Keratinocyte (primary cell): ENCODE results near the gene SYS1. TPM values are rescaled to one million over a fixed set of nuclear protein-coding genes. Genes with fewer than 3 reads are reported as not detected.

Experiments
- DNase-seq: peaks from one replicate; pipeline ENCODE4 v3.0.0-alpha.2; 2011; ENCODE audit warnings: low read depth, missing footprints, low spot score
- FAIRE-seq: peaks from 2 replicates; lab custom pipeline; 2011; peaks lifted over from hg19 to GRCh38; lab: Jason Lieb, UNC
- H2AFZ ChIP-seq: 2 replicates; pipeline ENCODE4 v1.6.0; 2012; ENCODE audit warnings: low read length, control low read depth, inconsistent platforms; ENCODE audit not compliant: control insufficient read depth
- H3K27ac ChIP-seq: 2 replicates; pipeline ENCODE4 v1.5.1; 2011; ENCODE audit warnings: low read length; ENCODE audit not compliant: control insufficient read depth, insufficient read depth
- H3K27me3 ChIP-seq: 3 replicates; pipeline ENCODE4 v1.6.0; 2011; ENCODE audit warnings: low read length; ENCODE audit not compliant: control insufficient read depth, insufficient read depth; ENCODE audit errors: extremely low read depth
- H3K36me3 ChIP-seq, 2 experiments: 2 replicates in 1 of 2; 3 replicates in 1 of 2; pipeline ENCODE4 v1.5.1; 2011; ENCODE audit warnings: low read length in 2 of 2, mild to moderate bottlenecking in 1 of 2; ENCODE audit not compliant: control insufficient read depth in 2 of 2, insufficient read depth in 2 of 2; ENCODE audit errors: extremely low read depth in 1 of 2
- H3K4me1 ChIP-seq: 3 replicates; pipeline ENCODE4 v1.5.1; 2011; ENCODE audit warnings: low read length; ENCODE audit not compliant: control insufficient read depth, insufficient read depth; ENCODE audit errors: extremely low read depth
- H3K4me2 ChIP-seq: 3 replicates; pipeline ENCODE4 v1.6.0; 2011; ENCODE audit warnings: low read depth, low read length; ENCODE audit not compliant: control insufficient read depth, insufficient read depth; ENCODE audit errors: extremely low read depth
- H3K4me3 ChIP-seq, 3 experiments: fragments of 200-600 bp in 1 of 3; sonication (generic) in 1 of 3; 2 replicates in 2 of 3; 3 replicates in 1 of 3; pipeline ENCODE4 v1.5.1; 2011 to 2016; ENCODE audit warnings: low read length in 3 of 3, mild to moderate bottlenecking in 3 of 3, control low read depth in 2 of 3, inconsistent platforms in 1 of 3, low read depth in 1 of 3, mixed read lengths in 1 of 3, mixed run types in 1 of 3, moderate library complexity in 1 of 3; ENCODE audit not compliant: control insufficient read depth in 2 of 3, insufficient read depth in 2 of 3; ENCODE audit errors: extremely low read depth in 1 of 3
- H3K79me2 ChIP-seq: 2 replicates; pipeline ENCODE4 v1.6.0; 2012; ENCODE audit warnings: low read length; ENCODE audit not compliant: control insufficient read depth, insufficient read depth
- H3K9ac ChIP-seq: 3 replicates; pipeline ENCODE4 v1.6.0; 2011; ENCODE audit warnings: low read length; ENCODE audit not compliant: control insufficient read depth, insufficient read depth; ENCODE audit errors: extremely low read depth
- H3K9me1 ChIP-seq: 3 replicates; pipeline ENCODE4 v1.6.0; 2011; ENCODE audit warnings: low read length; ENCODE audit not compliant: control insufficient read depth, insufficient read depth; ENCODE audit errors: extremely low read depth
- H3K9me3 ChIP-seq: 2 replicates; pipeline ENCODE4 v1.5.1; 2012; ENCODE audit warnings: low read depth, low read length; ENCODE audit not compliant: control insufficient read depth
- H4K20me1 ChIP-seq: 3 replicates; pipeline ENCODE4 v1.6.0; 2011; ENCODE audit warnings: low read length; ENCODE audit not compliant: control insufficient read depth, insufficient read depth; ENCODE audit errors: extremely low read depth
- EZH2 ChIP-seq: IDR thresholded peaks from one replicate; pipeline ENCODE4 v1.6.1; 2012; ENCODE audit warnings: inconsistent platforms, mild to moderate bottlenecking, low read length, moderate library complexity
- dilution Hi-C: fragments of 300-500 bp; cut with MboI; formaldehyde crosslinking; loops from one replicate; pipeline ENCODE4 v1.7.0; 2020; ENCODE audit warnings: low sequenced_read_pairs; ENCODE audit not compliant: extremely low pct_ligation_motif_present
- polyA plus RNA-seq, 5 experiments: library from polyadenylated mRNA; depleted of rRNA in 3 of 5; stranded (reverse) in 3 of 5; stranded (forward) in 1 of 5; unstranded in 1 of 5; fragments of >200 nt; gene quantifications; 1 replicate in 1 of 5; 2 replicates in 3 of 5; 3 replicates in 1 of 5; pipeline versions ENCODE4 v1.2.1 to v1.2.3, GENCODE V29; 2011 to 2012; ENCODE audit warnings: missing spikeins in 2 of 5, low read depth in 1 of 5, low replicate concordance in 1 of 5
- TF ChIP-seq, protein P1 (sequence below), 3 experiments: IDR thresholded peaks in 1 of 3; conservative IDR thresholded peaks in 1 of 3; optimal IDR thresholded peaks in 1 of 3; 2 replicates in 2 of 3; 3 replicates in 1 of 3; pipeline versions ENCODE3 to v1.5.1; 2011; ENCODE audit warnings: low read length in 3 of 3, mild to moderate bottlenecking in 3 of 3, moderate library complexity in 2 of 3, control low read depth in 1 of 3, inconsistent platforms in 1 of 3; ENCODE audit not compliant: insufficient read depth in 2 of 3; ENCODE audit errors: extremely low read depth in 1 of 3

SYS1 gene
- polyA plus RNA-seq, 1 donor (not counting 4 experiments of a cell fraction or from before 2014, with no cell fraction given), result 16.8 TPM

GRCh38 chr20:45325371-45325770, 37.6 kb upstream of the SYS1 start:
- Histone ChIP-seq H3K4me2 (no peak overlapping the region), H3K27ac (no peak overlapping the region), H3K4me1 (no peaks in the 10 kb centered on the region), H3K9me1 (no peaks in the 10 kb centered on the region), H3K9me3 (no peaks in the 10 kb centered on the region), H4K20me1 (peaks cover 2% of the 10 kb centered on the region), H3K4me3 (no peak overlapping the region), H3K36me3 (peaks cover 31 to 33% of the 10 kb centered on the region in 2 experiments), H3K27me3 (no peaks in the 10 kb centered on the region), H2AFZ (no peak overlapping the region), H3K9ac (no peak overlapping the region), H3K79me2 (no peaks in the 10 kb centered on the region)
- dilution Hi-C loops, result no loop called here
- no peak for FAIRE-seq
- no peak for DNase-seq
- no peak for TF ChIP-seq EZH2
- TF ChIP-seq, protein P1, sequence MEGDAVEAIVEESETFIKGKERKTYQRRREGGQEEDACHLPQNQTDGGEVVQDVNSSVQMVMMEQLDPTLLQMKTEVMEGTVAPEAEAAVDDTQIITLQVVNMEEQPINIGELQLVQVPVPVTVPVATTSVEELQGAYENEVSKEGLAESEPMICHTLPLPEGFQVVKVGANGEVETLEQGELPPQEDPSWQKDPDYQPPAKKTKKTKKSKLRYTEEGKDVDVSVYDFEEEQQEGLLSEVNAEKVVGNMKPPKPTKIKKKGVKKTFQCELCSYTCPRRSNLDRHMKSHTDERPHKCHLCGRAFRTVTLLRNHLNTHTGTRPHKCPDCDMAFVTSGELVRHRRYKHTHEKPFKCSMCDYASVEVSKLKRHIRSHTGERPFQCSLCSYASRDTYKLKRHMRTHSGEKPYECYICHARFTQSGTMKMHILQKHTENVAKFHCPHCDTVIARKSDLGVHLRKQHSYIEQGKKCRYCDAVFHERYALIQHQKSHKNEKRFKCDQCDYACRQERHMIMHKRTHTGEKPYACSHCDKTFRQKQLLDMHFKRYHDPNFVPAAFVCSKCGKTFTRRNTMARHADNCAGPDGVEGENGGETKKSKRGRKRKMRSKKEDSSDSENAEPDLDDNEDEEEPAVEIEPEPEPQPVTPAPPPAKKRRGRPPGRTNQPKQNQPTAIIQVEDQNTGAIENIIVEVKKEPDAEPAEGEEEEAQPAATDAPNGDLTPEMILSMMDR (optimal IDR thresholded peaks at IDR 0.05 in 1 of 3, IDR thresholded peaks at IDR 0.05 in 1 of 3, conservative IDR thresholded peaks at IDR 0.05 in 1 of 3; ENCODE audit: extremely low read depth in 1 of 3, insufficient read depth in 2 of 3, low read length in 3 of 3), result no peak

GRCh38 chr20:45328451-45328850, 34.5 kb upstream of the SYS1 start:
- dilution Hi-C loops, result no loop called here
- FAIRE-seq (no peak), DNase-seq (no peak)
- Histone ChIP-seq H3K79me2 (peaks cover 10% of the 10 kb centered on the region), H3K4me1 (no peaks in the 10 kb centered on the region), H3K4me3 (no peak overlapping the region), H2AFZ (no peak overlapping the region), H4K20me1 (peaks cover 2% of the 10 kb centered on the region), H3K36me3 (peaks cover 45 to 53% of the 10 kb centered on the region in 2 experiments), H3K9me3 (no peaks in the 10 kb centered on the region), H3K9ac (no peak overlapping the region), H3K27me3 (no peaks in the 10 kb centered on the region), H3K27ac (no peak overlapping the region), H3K9me1 (no peaks in the 10 kb centered on the region), H3K4me2 (no peak overlapping the region)
- no peak for TF ChIP-seq EZH2
- TF ChIP-seq, protein P1 (optimal IDR thresholded peaks at IDR 0.05 in 1 of 3, IDR thresholded peaks at IDR 0.05 in 1 of 3, conservative IDR thresholded peaks at IDR 0.05 in 1 of 3; ENCODE audit: extremely low read depth in 1 of 3, insufficient read depth in 2 of 3, low read length in 3 of 3), result no peak
